GM23338 (cell line): ENCODE measurements around the gene SZT2. TPM values are rescaled to one million over a fixed set of nuclear protein-coding genes. Genes with fewer than 3 reads are reported as not detected.
A peak's percentile ranks its signal among the peaks of the same experiment; 100 is the strongest.

Experiments used
- ATAC-seq: fragments of 200-7000 bp; cut with Tn5 transposase; 3 replicates; pipeline ENCODE4 v1.9.1; 2020
- DNase-seq: peaks from one replicate; pipeline ENCODE4 v3.0.0-alpha.2; 2015; ENCODE audit warnings: low spot score
- H2AFZ ChIP-seq: fragments of 200-600 bp; sonication (generic); 2 replicates; pipeline ENCODE4 v1.8.0; 2016; ENCODE audit warnings: antibody characterized with exemption, mild to moderate bottlenecking, moderate library complexity
- H3F3A ChIP-seq: fragments of 200-600 bp; sonication (generic); replicated peaks from 2 replicates; pipeline ENCODE4 v1.8.0; 2017; ENCODE audit warnings: antibody characterized with exemption, mixed run types, low read depth
- H3K27ac ChIP-seq: fragments of 200-600 bp; sonication (generic); 2 replicates; pipeline ENCODE4 v1.6.1; 2016; ENCODE audit warnings: low read depth
- H3K27me3 ChIP-seq: fragments of 200-600 bp; sonication (generic); 2 replicates; pipeline ENCODE4 v1.8.0; 2016; ENCODE audit warnings: mild to moderate bottlenecking, mixed run types, moderate library complexity; ENCODE audit not compliant: insufficient read depth
- H3K36me3 ChIP-seq: fragments of 200-600 bp; sonication (generic); 2 replicates; pipeline ENCODE4 v1.8.0; 2016; ENCODE audit warnings: mild to moderate bottlenecking; ENCODE audit not compliant: insufficient read depth
- H3K4me1 ChIP-seq: fragments of 200-600 bp; sonication (generic); 2 replicates; pipeline ENCODE4 v1.8.0; 2016; ENCODE audit warnings: mild to moderate bottlenecking, moderate library complexity; ENCODE audit not compliant: insufficient read depth
- H3K4me2 ChIP-seq: fragments of 200-600 bp; sonication (generic); 2 replicates; pipeline ENCODE4 v1.7.1; 2017; ENCODE audit warnings: mixed run types
- H3K4me3 ChIP-seq: fragments of 200-600 bp; sonication (generic); 2 replicates; pipeline ENCODE4 v1.6.1; 2016; ENCODE audit warnings: mixed run types
- H3K79me2 ChIP-seq: fragments of 200-600 bp; sonication (generic); replicated peaks from 2 replicates; pipeline ENCODE4 v1.8.0; 2017; ENCODE audit warnings: mild to moderate bottlenecking; ENCODE audit not compliant: insufficient read depth
- H3K9me2 ChIP-seq: fragments of 200-600 bp; sonication (generic); 2 replicates; pipeline ENCODE4 v1.8.0; 2017; ENCODE audit not compliant: insufficient read depth
- H4K20me1 ChIP-seq: fragments of 200-600 bp; sonication (generic); replicated peaks from 2 replicates; pipeline ENCODE4 v1.8.0; 2017; ENCODE audit warnings: mild to moderate bottlenecking; ENCODE audit not compliant: insufficient read depth
- H3K27ac Mint-ChIP-seq: 2 replicates; pipeline ENCODE4 v1.8.0; 2020; ENCODE audit warnings: inconsistent platforms, mild to moderate bottlenecking, moderate library complexity, mixed read lengths
- H3K27me3 Mint-ChIP-seq: 3 replicates; pipeline ENCODE4 v1.8.0; 2022; ENCODE audit warnings: low read depth, mild to moderate bottlenecking, moderate library complexity, mixed read lengths, inconsistent platforms; ENCODE audit not compliant: insufficient read depth, poor library complexity
- H3K36me3 Mint-ChIP-seq: 3 replicates; pipeline ENCODE4 v1.8.0; 2021; ENCODE audit warnings: low read depth, mild to moderate bottlenecking, inconsistent platforms, moderate library complexity, mixed read lengths
- H3K4me1 Mint-ChIP-seq: 3 replicates; pipeline ENCODE4 v1.8.0; 2020; ENCODE audit warnings: mild to moderate bottlenecking, inconsistent platforms, mixed read lengths
- H3K4me3 Mint-ChIP-seq: 3 replicates; pipeline ENCODE4 v1.8.0; 2021; ENCODE audit warnings: moderate library complexity, mild to moderate bottlenecking, inconsistent platforms, mixed read lengths
- H3K9me3 Mint-ChIP-seq: 3 replicates; pipeline ENCODE4 v1.8.0; 2020; ENCODE audit warnings: moderate library complexity, mild to moderate bottlenecking, inconsistent platforms, mixed read lengths
- CREB1 ChIP-seq: fragments of 250-450 bp; sonication (Bioruptor Pico); IDR thresholded peaks from 2 replicates; pipeline ENCODE4 v1.5.0; 2020; ENCODE audit warnings: low read depth, mild to moderate bottlenecking, moderate library complexity
- CTCF ChIP-seq, 2 experiments: fragments of 200-600 bp in 1 of 2; sonication (generic) in 1 of 2; conservative IDR thresholded peaks; 2 replicates each; pipeline versions ENCODE4 v1.5.1 to v1.6.1; 2016 to 2017; ENCODE audit warnings: antibody characterized with exemption in 2 of 2, low read depth in 2 of 2, mild to moderate bottlenecking in 2 of 2, moderate library complexity in 1 of 2
- ETS1 ChIP-seq: IDR thresholded peaks from 2 replicates; pipeline ENCODE4 v1.6.1; 2016; ENCODE audit warnings: antibody characterized with exemption
- EZH2 ChIP-seq: fragments of 200-600 bp; sonication (generic); IDR thresholded peaks from one replicate; pipeline ENCODE4 v1.8.0; 2017; ENCODE audit warnings: antibody characterized with exemption, mild to moderate bottlenecking, low read depth; ENCODE audit not compliant: unreplicated experiment
- EZH2phosphoT487 ChIP-seq: fragments of 200-600 bp; sonication (generic); IDR thresholded peaks from one replicate; pipeline ENCODE4 v1.8.1; 2018; ENCODE audit warnings: antibody characterized with exemption; ENCODE audit not compliant: unreplicated experiment
- JUNB ChIP-seq: IDR thresholded peaks from one replicate; pipeline ENCODE4 v1.6.1; 2016; ENCODE audit warnings: antibody characterized with exemption; ENCODE audit not compliant: unreplicated experiment
- NANOG ChIP-seq: IDR thresholded peaks from 2 replicates; pipeline ENCODE4 v1.6.1; 2016; ENCODE audit warnings: antibody characterized with exemption, borderline replicate concordance
- REST ChIP-seq: IDR thresholded peaks from one replicate; pipeline ENCODE4 v1.6.1; 2018; ENCODE audit warnings: antibody characterized with exemption; ENCODE audit not compliant: unreplicated experiment
- STAT1 ChIP-seq: IDR thresholded peaks from one replicate; pipeline ENCODE4 v1.6.1; 2016; ENCODE audit warnings: antibody characterized with exemption; ENCODE audit not compliant: unreplicated experiment
- ZNF114 ChIP-seq: fragments of 250-450 bp; sonication (Bioruptor Pico); IDR thresholded peaks from 2 replicates; pipeline ENCODE4 v1.5.0; 2020; ENCODE audit warnings: mild to moderate bottlenecking, moderate library complexity
- ZNF331 ChIP-seq: fragments of 250-450 bp; sonication (Bioruptor Pico); IDR thresholded peaks from 2 replicates; pipeline ENCODE4 v1.5.0; 2020; ENCODE audit warnings: low read depth, mild to moderate bottlenecking, moderate library complexity
- polyA plus RNA-seq: library from polyadenylated mRNA; unstranded; fragments of >200 nt; fragmentation: Nextera tagmentation; extraction: Ambion mirVana; gene quantifications from 2 replicates; pipeline ENCODE4 v1.2.1, GENCODE V29; 2016
- total RNA-seq: library from RNA; depleted of rRNA; stranded (reverse); fragments of >200 nt; shearing (Covaris generic); gene quantifications from 2 replicates; pipeline ENCODE4 v1.2.3, GENCODE V29; 2014

Gene SZT2
- total and polyA plus RNA-seq, 2 experiments from 2014 or later, result 4.1 to 16.1 TPM

- TF ChIP-seq CTCF (conservative IDR thresholded peaks at IDR 0.05; ENCODE audit: low read depth in 2 of 2), result no peak
- TF ChIP-seq CREB1, result no peak
- TF ChIP-seq ZNF331, result no peak
- no peak for TF ChIP-seq JUNB
- TF ChIP-seq NANOG, result no peak
- TF ChIP-seq STAT1, result no peak
- no peak for TF ChIP-seq ZNF114 (CRISPR knock-in tag)
- TF ChIP-seq ETS1, result no peak
These were observed 62.2 kb downstream of the SZT2 start (continued) for GRCh38 chr1:43451701-43452532.

- Histone ChIP-seq H2AFZ (no peak overlapping the region), H3K4me3 (peak overlapping the region; percentile 52), H3K79me2 (no peaks in the 10 kb centered on the region), H3K27me3 (no peaks in the 10 kb centered on the region), H3K27ac (no peak overlapping the region), H3F3A (no peaks in the 10 kb centered on the region), H4K20me1 (no peaks in the 10 kb centered on the region; the same call in 1 of the 2 replicates), H3K4me2 (peak overlapping the region; percentile 86), H3K36me3 (no peaks in the 10 kb centered on the region; the same call in 1 of the 2 replicates), H3K4me1 (peaks cover 6% of the 10 kb centered on the region), H3K9me2 (no peaks in the 10 kb centered on the region)
- Mint-ChIP-seq H3K4me1 (peaks cover 21% of the 10 kb centered on the region), H3K27me3 (peaks cover 21% of the 10 kb centered on the region), H3K27ac (no peak overlapping the region), H3K36me3 (peaks cover 37% of the 10 kb centered on the region), H3K4me3 (peak overlapping the region; percentile 73), H3K9me3 (peaks cover 3% of the 10 kb centered on the region; the same call in 2 of the 3 replicates)
- DNase-seq (peak; percentile 74), ATAC-seq (peak; percentile 63)
- TF ChIP-seq NANOG (no peak), EZH2phosphoT487 (no peak), CREB1 (no peak), EZH2 (no peak), ZNF331 (no peak), ZNF114 (CRISPR knock-in tag) (no peak), REST (no peak)
These were observed 63.2 kb downstream of the SZT2 start for GRCh38 chr1:43452789-43453441.
